VCaP (cell line): Measurements from ENCODE around the gene NACC1.

Source experiments
- H3K27ac ChIP-seq: fragments of 450-650 bp; 2 replicates; pipeline ENCODE4 v1.5.1; 2017
- TF ChIP-seq, protein P1 (sequence below): fragments of 450-650 bp; conservative IDR thresholded peaks from 2 replicates; pipeline ENCODE4 v1.5.1; 2017; ENCODE audit warnings: mild to moderate bottlenecking, moderate library complexity

Gene NACC1

DNA sequence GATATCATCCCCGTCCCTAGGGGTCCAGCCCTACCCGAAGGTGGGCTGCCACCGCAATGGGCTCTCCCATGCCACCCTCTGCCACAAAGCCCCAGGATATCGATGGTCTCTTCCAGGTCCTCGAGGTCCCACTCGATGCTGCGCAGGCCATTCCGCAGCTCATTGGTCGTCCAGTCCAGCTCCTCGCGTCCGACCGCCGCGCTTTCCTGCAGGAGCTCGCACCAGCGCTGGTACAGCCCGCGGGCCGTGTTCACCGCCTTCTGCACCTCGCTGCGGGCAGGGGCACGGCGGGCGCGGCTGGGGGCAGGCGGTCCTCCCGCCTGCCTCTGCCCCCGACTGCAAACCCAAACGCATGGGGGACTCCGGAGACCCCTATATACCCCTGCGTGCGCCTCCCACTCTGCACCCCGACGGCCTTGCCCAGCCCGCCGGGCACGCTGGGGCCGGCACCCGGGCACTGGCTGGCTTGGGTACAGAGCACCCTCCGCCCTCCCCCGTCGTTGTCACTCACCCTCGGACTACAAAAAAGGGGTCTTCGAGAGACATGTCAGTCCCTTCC lies 31.6 kb downstream of the NACC1 start:
- TF ChIP-seq, protein P1, sequence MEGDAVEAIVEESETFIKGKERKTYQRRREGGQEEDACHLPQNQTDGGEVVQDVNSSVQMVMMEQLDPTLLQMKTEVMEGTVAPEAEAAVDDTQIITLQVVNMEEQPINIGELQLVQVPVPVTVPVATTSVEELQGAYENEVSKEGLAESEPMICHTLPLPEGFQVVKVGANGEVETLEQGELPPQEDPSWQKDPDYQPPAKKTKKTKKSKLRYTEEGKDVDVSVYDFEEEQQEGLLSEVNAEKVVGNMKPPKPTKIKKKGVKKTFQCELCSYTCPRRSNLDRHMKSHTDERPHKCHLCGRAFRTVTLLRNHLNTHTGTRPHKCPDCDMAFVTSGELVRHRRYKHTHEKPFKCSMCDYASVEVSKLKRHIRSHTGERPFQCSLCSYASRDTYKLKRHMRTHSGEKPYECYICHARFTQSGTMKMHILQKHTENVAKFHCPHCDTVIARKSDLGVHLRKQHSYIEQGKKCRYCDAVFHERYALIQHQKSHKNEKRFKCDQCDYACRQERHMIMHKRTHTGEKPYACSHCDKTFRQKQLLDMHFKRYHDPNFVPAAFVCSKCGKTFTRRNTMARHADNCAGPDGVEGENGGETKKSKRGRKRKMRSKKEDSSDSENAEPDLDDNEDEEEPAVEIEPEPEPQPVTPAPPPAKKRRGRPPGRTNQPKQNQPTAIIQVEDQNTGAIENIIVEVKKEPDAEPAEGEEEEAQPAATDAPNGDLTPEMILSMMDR = no peak
- H3K27ac ChIP-seq = peak overlapping the region; percentile 95

DNA sequence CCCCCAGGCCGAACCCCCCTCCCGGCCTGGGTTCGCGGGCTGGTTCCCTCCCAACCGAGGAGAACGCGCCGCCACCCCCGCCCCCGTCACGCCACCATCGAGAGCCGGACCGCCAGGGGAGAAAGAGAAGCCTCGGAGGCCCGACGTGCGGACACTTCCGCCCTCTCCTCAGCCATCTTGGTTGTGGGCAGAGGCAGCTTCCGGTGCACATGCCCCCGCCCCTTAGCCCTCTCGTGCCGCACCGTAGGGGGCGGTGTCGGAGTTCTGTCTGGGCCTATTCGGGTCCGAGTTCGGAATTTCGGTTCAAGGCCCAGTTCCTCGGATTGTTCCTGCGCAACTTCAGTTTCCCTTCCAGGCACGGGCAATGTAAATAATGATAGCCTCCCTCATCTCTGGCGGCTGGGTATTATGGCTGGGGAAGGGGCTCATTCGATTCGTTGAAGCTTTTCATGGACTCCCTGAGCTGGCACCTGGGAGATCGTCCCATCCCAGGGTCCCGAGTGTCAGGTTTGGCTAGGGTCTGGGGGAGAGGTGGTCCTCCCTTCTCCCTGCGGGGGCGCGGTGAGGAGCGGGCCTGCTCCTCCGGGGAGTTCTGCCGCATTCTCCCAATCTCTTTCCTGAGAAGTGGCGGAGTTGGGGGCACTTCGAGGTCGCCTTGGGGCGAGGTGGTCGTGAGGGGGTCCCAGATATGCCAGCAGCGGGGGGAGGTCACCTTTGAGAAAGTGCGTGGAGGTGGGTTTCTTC lies 32.3 kb downstream of the NACC1 start, which contains the start of the genes IER2 and STX10:
Gene IER2, plus strand, starts transcription at position 225 of the 744 bp plus-strand sequence. CDS start 2,776 bp downstream, outside the sequence.
Gene STX10, minus strand, starts transcription at position 189 of the 744 bp plus-strand sequence. CDS start 202 bp downstream, outside the sequence.
- peak within 1 kb of the TSS; percentile 95 for H3K27ac ChIP-seq
- TF ChIP-seq, protein P1 = peak; percentile 50

DNA sequence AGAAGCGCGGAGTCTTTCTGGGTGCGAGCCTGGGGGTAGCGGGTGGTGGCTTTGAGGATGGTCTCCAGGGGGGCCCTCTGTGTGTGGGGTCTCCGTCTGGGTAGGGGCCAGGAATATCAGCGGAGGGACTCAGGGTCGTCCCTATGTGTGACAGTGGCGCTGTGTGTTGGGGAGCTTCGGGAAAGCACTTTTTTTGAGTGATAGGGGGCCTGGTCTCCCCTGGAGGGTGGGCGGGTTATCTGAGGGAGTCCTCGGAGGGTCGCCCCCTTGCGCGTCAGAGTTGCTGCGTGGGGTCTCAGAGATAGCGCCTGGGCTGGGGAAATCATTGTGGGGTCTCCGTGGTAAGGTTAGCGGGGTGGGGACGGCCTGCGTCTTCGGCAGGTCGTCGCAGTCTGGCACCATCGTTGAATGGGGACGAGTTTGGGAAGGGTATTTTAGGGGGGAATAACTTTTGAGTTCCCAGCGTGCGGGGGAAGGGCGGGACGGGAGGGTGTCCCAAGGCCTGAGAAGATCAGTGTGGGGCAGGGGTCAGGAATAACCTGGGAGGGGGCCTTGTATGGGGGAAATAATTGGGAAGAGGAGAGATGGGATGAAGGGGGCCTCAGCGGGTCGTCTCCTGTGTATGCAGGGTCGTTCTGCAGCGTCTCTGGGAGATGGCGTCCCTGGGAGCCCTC lies 33.0 kb downstream of the NACC1 start:
- peak overlapping the region; percentile 95 for H3K27ac ChIP-seq
- TF ChIP-seq, protein P1 = no peak

DNA sequence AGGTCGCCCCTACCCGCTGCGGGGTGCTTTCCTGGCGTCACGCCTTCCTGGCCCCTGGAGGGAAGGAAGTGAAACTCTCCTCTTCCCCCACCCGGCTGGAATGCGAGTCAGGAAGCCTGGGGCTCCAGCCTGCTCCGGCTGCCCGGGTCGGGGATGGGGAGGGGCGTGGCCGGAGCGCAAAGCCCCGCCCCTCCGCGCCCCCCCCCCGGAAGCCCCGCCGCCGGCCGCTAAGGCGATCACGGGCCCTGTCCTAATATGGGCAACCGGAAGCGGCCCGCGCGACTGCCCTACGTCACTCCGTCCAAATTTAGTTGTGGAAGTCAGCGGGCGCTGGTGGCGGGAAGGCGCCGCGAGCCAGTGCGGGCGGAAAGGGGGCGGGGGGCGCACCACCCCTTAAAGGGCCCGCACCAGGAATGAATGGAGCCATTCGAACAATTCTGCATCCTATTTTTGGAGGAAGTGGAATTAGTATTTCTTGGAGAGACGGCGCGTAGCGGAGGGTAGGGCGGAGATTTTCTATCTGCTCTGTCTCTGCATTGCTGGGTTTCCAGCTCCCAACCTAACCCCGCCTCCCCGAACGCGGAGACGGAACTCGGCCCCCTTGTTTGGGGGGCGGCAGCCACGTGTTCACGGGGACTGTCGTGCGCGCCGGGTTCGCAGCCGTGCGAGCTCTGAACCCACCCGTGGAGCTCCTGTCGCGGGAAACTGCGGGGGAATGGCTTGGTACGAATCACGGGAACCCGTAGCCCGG lies 33.7 kb downstream of the NACC1 start:
- H3K27ac ChIP-seq = peak overlapping the region; percentile 95
- TF ChIP-seq, protein P1 = no peak

DNA sequence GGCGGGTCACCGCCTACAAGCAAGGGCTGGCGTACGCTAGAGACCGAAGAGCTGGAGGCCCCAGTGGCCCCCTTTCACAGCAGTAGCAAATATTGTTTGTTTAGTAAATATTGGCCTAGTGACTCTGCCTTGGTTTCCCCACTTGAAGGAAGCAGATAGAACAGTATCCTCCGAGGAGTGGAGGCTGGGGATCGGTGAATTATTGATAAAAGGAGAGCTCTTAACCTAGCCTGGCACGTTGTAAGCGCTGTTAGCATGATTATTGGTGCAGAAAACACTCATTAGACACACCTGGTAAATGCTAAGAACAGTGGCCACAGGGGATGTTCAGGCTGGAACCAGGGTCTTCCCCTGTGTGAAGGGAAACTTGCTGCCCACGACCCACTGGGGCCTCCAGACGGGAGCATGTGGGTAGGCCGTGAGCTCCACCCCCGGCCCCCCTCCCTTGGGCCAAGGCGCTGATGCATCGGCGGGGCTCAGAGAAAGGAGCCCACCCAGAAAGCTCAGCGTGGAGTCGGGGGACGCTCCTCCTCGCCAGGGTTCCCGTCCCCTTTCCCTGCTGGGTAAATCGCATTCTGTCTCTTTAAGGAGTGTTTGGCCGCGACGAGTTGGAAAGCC lies 34.4 kb downstream of the NACC1 start:
- peak overlapping the region; percentile 95 for H3K27ac ChIP-seq
- TF ChIP-seq, protein P1 = no peak

DNA sequence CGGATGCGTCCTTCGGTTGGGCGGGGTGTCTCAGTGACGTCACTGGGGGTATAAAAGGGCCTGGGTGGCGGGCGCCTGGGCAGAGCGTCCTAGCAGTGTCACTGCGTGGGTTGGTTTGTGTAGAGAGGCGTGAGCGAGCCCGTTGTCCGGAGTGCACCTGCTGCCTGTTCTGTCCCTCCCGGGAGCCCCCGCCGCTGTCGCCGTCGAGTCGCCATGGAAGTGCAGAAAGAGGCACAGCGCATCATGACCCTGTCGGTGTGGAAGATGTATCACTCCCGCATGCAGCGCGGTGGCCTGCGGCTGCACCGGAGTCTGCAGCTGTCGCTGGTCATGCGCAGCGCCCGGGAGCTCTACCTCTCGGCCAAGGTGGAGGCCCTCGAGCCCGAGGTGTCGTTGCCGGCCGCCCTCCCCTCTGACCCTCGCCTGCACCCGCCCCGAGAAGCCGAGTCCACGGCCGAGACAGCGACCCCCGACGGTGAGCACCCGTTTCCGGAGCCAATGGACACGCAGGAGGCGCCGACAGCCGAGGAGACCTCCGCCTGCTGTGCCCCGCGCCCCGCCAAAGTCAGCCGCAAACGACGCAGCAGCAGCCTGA lies 35.0 kb downstream of the NACC1 start:
- H3K27ac ChIP-seq = peak overlapping the region; percentile 95
- TF ChIP-seq, protein P1 = no peak; the same call in 1 of the 2 replicates
